Measurements from ENCODE around the gene ZSWIM7. TPM values are rescaled to one million over a fixed set of nuclear protein-coding genes. Genes with fewer than 3 reads are reported as not detected.

ZSWIM7 gene
- 70.8 TPM for polyA plus RNA-seq

DNA sequence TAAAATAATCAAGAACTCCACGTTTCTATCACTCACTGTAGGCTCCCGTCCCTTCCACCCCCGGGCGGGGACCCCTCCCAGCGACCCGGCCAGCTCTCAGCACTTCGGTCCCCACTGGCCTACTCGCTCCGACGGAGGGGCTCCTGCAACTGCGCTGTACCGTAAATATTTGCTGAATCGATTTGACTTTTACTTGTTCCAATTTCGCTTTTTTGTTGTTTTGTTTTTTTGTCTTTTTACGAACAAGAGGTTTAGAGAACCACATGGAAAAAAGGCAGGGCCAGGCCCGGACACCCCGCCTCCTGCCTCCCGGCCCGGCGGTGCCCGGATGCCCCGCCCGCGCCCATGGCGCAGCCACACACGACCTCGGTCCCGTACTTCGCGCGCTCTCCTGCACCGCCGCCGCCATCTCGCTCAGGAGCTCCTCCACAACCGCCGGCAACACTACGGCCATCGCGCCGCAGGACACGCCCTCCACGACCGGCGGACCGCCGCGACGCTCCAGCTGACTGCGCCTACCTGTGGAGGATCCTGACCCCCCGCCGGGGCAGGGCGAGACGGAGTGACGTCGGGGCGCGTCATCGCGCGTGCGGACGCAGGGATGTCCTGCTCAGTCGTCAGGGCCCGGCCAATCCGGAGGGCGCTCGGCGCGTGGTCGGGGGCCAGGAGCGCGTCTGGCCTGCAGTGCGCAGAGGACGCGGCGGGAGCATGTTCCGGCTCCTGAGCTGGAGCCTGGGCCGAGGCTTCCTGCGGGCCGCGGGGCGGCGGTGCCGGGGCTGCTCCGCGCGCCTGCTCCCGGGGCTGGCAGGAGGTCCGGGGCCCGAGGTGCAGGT lies at the start of gene ZSWIM7, which contains the start of gene TTC19:
Gene ZSWIM7, minus strand, starts transcription at position 564 of the 833 bp plus-strand sequence. Its CDS starts 110 bp downstream, at position 454.
Gene TTC19, plus strand, starts transcription at position 684 of the 833 bp plus-strand sequence. Its CDS starts 25 bp downstream, at position 709.
- peaks cover 10% of the 10 kb centered on the region for H3K36me3 Mint-ChIP-seq

DNA sequence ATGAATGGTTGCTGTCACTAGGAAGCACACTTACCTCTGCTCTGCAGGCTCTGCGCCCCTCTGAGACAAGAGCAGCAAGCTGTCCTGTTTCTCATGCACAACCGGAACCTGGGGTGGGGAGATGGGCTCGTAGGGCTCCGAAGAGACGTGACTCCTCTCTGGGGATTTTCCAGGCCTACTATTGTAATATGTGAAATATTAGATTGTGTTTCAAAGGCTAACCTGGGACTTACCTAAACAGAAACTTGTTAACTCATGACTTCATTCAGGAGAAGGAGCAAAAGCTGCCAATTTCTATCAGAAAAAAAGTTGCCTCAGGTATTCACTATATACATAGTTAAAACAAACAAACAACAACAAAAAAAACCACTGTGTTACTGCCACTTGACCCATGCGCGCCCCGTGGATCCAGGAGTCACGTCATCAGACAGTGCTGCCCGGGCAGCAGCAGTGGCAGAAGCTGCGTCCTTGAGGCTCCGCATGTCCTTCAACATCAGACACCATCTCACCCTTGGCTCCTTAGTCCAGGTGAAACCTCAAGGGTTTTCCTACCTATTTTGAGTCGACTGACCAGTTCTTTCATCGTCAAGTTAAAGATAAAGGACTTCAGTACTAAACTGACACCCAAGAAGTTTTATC lies 49.4 kb upstream of the ZSWIM7 start:
- Mint-ChIP-seq H3K4me3 (peak overlapping the region in 1 of 4 donors; percentile 37), H3K4me1 (peaks cover 2 to 5% (median 2%) of the 10 kb centered on the region in 3 donors), H3K9me3 (no peaks in the 10 kb centered on the region), H3K36me3 (peaks cover 13% of the 10 kb centered on the region), H3K27ac (no peak overlapping the region), H3K27me3 (no peaks in the 10 kb centered on the region)

More for the DNA sequence above, at the start of gene ZSWIM7, which contains the start of gene TTC19:
- Mint-ChIP-seq H3K4me3 (peak within 1 kb of the TSS; percentile 95 to 97 (median 96)), H3K27ac (peak within 1 kb of the TSS; percentile 89 to 98 (median 91)), H3K27me3 (no peaks in the 10 kb centered on the region), H3K9me3 (peaks cover 0 to 2% (median 0%) of the 10 kb centered on the region in 3 donors), H3K4me1 (peaks cover 21 to 29% (median 26%) of the 10 kb centered on the region in 3 donors)

GRCh38 chr17:16046966-16047365 lies 47.5 kb upstream of the ZSWIM7 start:
- H3K27me3 Mint-ChIP-seq = no peaks in the 10 kb centered on the region
- H3K4me1 Mint-ChIP-seq = peaks cover 0 to 4% (median 2%) of the 10 kb centered on the region in 3 donors
- no peaks in the 10 kb centered on the region for H3K9me3 Mint-ChIP-seq
- H3K4me3 Mint-ChIP-seq = no peak overlapping the region
- no peak overlapping the region for H3K27ac Mint-ChIP-seq
- H3K36me3 Mint-ChIP-seq = peaks cover 6% of the 10 kb centered on the region

DNA sequence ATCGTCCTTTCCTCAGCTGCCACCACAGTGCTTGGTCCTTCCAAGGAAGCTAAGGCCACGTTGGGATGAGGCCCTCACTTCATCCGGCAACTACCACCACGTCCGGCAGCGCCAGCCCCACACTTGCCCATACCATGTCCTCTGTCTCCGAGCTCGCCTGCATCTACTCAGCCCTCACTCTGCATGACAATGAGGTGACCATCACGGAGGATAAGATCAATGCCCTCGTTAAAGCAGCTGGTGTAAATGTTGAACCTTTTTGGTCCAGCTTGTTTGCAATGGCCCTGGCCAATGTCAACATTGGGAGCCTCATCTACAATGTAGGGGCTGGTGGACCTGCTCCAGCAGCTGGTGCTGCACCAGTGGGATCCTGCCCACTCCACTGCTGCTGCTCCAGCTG lies 45.0 kb upstream of the ZSWIM7 start:
- Mint-ChIP-seq H3K27me3 (no peaks in the 10 kb centered on the region), H3K9me3 (no peaks in the 10 kb centered on the region), H3K36me3 (peaks cover 8% of the 10 kb centered on the region), H3K4me3 (peak overlapping the region in 1 of 4 donors; percentile 7), H3K4me1 (peaks cover 0 to 4% (median 2%) of the 10 kb centered on the region in 3 donors), H3K27ac (peak overlapping the region in 1 of 3 donors; percentile 71)

- H3K27ac Mint-ChIP-seq = no peak overlapping the region
- H3K9me3 Mint-ChIP-seq = no peaks in the 10 kb centered on the region
- peaks cover 2 to 5% (median 4%) of the 10 kb centered on the region in 3 donors for H3K4me1 Mint-ChIP-seq
- H3K27me3 Mint-ChIP-seq = no peaks in the 10 kb centered on the region
- H3K4me3 Mint-ChIP-seq = no peak overlapping the region
- H3K36me3 Mint-ChIP-seq = peaks cover 11% of the 10 kb centered on the region
These were observed 41.3 kb upstream of the ZSWIM7 start for GRCh38 chr17:16040710-16041251.

- no peak overlapping the region for H3K4me3 Mint-ChIP-seq
- peak overlapping the region in 2 of 3 donors; percentile 6 to 22 for H3K27ac Mint-ChIP-seq
- peaks cover 13% of the 10 kb centered on the region for H3K36me3 Mint-ChIP-seq
- H3K27me3 Mint-ChIP-seq = no peaks in the 10 kb centered on the region
- peaks cover 3 to 12% (median 7%) of the 10 kb centered on the region in 3 donors for H3K4me1 Mint-ChIP-seq
- no peaks in the 10 kb centered on the region for H3K9me3 Mint-ChIP-seq
These were observed 38.1 kb upstream of the ZSWIM7 start for GRCh38 chr17:16037636-16038035.

GRCh38 chr17:16036261-16036660 lies 36.8 kb upstream of the ZSWIM7 start:
- H3K36me3 Mint-ChIP-seq = peaks cover 16% of the 10 kb centered on the region
- H3K4me1 Mint-ChIP-seq = peaks cover 3 to 12% (median 7%) of the 10 kb centered on the region in 3 donors
- peak overlapping the region in 2 of 3 donors; percentile 42 to 46 for H3K27ac Mint-ChIP-seq
- no peaks in the 10 kb centered on the region for H3K9me3 Mint-ChIP-seq
- H3K4me3 Mint-ChIP-seq = no peak overlapping the region
- H3K27me3 Mint-ChIP-seq = no peaks in the 10 kb centered on the region

DNA sequence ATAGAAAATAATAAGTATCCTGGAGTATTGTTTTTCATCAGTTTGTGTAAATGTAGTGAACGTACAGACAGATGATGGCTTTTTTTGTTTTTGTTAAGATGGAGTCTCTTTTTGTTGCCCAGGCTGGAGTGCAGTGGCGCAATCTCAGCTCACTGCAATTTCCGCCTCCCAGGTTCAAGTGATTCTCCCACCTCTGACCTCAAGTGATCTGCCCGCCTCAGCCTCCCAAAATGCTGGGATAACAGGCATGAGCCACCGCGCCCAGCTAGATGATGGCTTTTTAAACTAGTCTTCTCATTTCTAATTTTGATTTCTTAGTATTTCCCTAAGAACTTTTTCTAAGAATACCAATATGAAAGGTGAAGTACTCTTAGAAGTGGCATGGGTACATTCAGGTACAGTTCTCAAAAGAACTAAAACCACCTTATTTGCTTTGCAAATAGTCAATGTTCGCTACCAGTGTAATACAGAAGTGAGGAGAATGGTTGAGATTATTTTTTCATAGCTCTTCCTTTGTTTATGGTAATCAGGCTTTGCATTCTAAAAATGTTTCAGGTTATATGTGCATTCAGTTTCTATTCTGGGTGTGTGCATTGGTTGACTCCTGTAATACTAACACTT lies 34.3 kb upstream of the ZSWIM7 start:
- H3K27me3 Mint-ChIP-seq = no peaks in the 10 kb centered on the region
- H3K36me3 Mint-ChIP-seq = peaks cover 14% of the 10 kb centered on the region
- H3K4me3 Mint-ChIP-seq = no peak overlapping the region
- peaks cover 3 to 12% (median 7%) of the 10 kb centered on the region in 3 donors for H3K4me1 Mint-ChIP-seq
- H3K27ac Mint-ChIP-seq = peak overlapping the region in 2 of 3 donors; percentile 24 to 36
- no peaks in the 10 kb centered on the region for H3K9me3 Mint-ChIP-seq

- Mint-ChIP-seq H3K36me3 (peaks cover 16% of the 10 kb centered on the region), H3K9me3 (no peaks in the 10 kb centered on the region), H3K27ac (peak overlapping the region in 2 of 3 donors; percentile 7 to 8), H3K4me1 (peaks cover 0 to 4% (median 0%) of the 10 kb centered on the region in 3 donors), H3K27me3 (no peaks in the 10 kb centered on the region), H3K4me3 (no peak overlapping the region)
These were observed 28.4 kb upstream of the ZSWIM7 start for GRCh38 chr17:16027708-16028584.

DNA sequence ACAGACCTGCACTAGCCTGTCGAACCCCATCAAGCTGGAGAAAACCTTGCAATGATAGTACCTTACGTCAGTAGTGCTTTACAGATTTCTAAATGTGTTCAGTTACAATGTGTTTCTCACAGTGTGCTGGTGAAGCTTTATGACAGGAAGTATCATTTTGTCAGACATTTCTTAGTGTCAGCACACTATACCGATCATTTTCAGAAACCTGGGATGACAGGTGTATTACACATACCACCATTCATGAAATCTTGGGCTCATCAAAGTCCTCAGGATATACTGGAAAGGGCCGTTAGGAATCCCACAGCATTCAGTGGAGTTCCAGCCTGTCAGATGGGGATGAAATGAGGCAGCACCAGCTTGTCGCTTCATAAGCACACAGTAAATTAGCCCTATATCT lies 27.4 kb upstream of the ZSWIM7 start:
- Mint-ChIP-seq H3K4me3 (no peak overlapping the region), H3K9me3 (no peaks in the 10 kb centered on the region), H3K27ac (no peak overlapping the region), H3K36me3 (peaks cover 12% of the 10 kb centered on the region), H3K27me3 (no peaks in the 10 kb centered on the region), H3K4me1 (peaks cover 0 to 4% (median 0%) of the 10 kb centered on the region in 3 donors)

DNA sequence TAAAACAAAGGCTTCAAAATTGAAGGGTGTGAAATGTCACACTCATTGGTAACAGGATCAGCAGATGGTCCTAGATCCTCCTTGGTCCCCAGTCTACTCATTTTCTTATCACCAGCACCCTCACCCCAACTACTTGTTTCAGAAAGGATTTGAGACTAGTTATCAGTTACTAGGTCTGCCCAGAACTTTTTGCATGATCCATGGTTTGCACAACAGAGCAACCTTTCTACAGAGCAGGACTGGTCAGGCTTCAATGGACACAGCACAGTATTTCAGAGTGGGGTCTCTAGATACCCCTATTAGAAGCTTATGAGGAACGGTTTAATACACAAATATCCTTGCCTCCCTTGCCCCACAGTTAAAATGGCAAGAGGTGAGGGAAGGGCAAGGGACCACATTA lies 25.7 kb upstream of the ZSWIM7 start:
- Mint-ChIP-seq H3K4me3 (peak overlapping the region in 1 of 4 donors; percentile 19), H3K27ac (no peak overlapping the region), H3K4me1 (peaks cover 2 to 4% (median 2%) of the 10 kb centered on the region in 3 donors), H3K9me3 (no peaks in the 10 kb centered on the region), H3K27me3 (no peaks in the 10 kb centered on the region), H3K36me3 (peaks cover 12% of the 10 kb centered on the region)

GRCh38 chr17:16023881-16024280 lies 24.4 kb upstream of the ZSWIM7 start:
- H3K4me1 Mint-ChIP-seq = peaks cover 2 to 5% (median 4%) of the 10 kb centered on the region in 3 donors
- H3K27ac Mint-ChIP-seq = peak overlapping the region in 1 of 3 donors; percentile 23
- H3K9me3 Mint-ChIP-seq = no peaks in the 10 kb centered on the region
- H3K4me3 Mint-ChIP-seq = no peak overlapping the region
- H3K27me3 Mint-ChIP-seq = no peaks in the 10 kb centered on the region
- H3K36me3 Mint-ChIP-seq = peaks cover 10% of the 10 kb centered on the region

GRCh38 chr17:16019347-16019746 lies 19.8 kb upstream of the ZSWIM7 start:
- H3K4me3 Mint-ChIP-seq = no peak overlapping the region
- H3K36me3 Mint-ChIP-seq = peaks cover 8% of the 10 kb centered on the region
- H3K4me1 Mint-ChIP-seq = peaks cover 2 to 10% (median 3%) of the 10 kb centered on the region in 3 donors
- H3K9me3 Mint-ChIP-seq = no peaks in the 10 kb centered on the region
- no peak overlapping the region for H3K27ac Mint-ChIP-seq
- H3K27me3 Mint-ChIP-seq = no peaks in the 10 kb centered on the region

- Mint-ChIP-seq H3K9me3 (no peaks in the 10 kb centered on the region), H3K4me1 (peaks cover 4 to 8% (median 6%) of the 10 kb centered on the region in 3 donors), H3K27ac (no peak overlapping the region), H3K4me3 (no peak overlapping the region), H3K27me3 (no peaks in the 10 kb centered on the region), H3K36me3 (peaks cover 9% of the 10 kb centered on the region)
These were observed 14.5 kb upstream of the ZSWIM7 start for GRCh38 chr17:16013943-16014407.

Data from IgD-negative memory B cell (primary cell).